Muscle of leg (tissue), 11 donors: ENCODE measurements around the gene ARFGEF2. TPM values are rescaled to one million over a fixed set of nuclear protein-coding genes. Genes with fewer than 3 reads are reported as not detected.
"Not testable (repeated sequence)": the region's sequence is repeated elsewhere in the genome, so short reads cannot be mapped to it uniquely, and the experiment has no call there.

Source experiments
- DNase-seq: peaks from one replicate; pipeline ENCODE4 v3.0.0; 2013
- H3K27ac ChIP-seq: one replicate; pipeline ENCODE4 v1.5.1; 2013; ENCODE audit warnings: mild to moderate bottlenecking, low read length, control low read depth
- H3K27me3 ChIP-seq: one replicate; pipeline ENCODE4 v1.6.1; 2013; ENCODE audit warnings: low read length; ENCODE audit not compliant: control insufficient read depth, insufficient read depth
- H3K36me3 ChIP-seq: one replicate; pipeline ENCODE4 v1.6.1; 2013; ENCODE audit warnings: low read length; ENCODE audit not compliant: control insufficient read depth, insufficient read depth
- H3K4me1 ChIP-seq: one replicate; pipeline ENCODE4 v1.6.1; 2013; ENCODE audit warnings: low read length; ENCODE audit not compliant: control insufficient read depth, insufficient read depth
- H3K4me3 ChIP-seq: one replicate; pipeline ENCODE4 v1.5.1; 2013; ENCODE audit warnings: low read length, control low read depth
- H3K9me3 ChIP-seq: replicated peaks from 2 replicates; pipeline ENCODE4 v1.6.1; 2013; ENCODE audit warnings: low read depth, low read length; ENCODE audit not compliant: control insufficient read depth
- WGBS: methylation state at CpG from one replicate; pipeline ENCODE4 v1.1.5; 2013; ENCODE audit warnings: missing lambda C conversion rate; ENCODE audit not compliant: insufficient coverage; 5-methylcytosine and 5-hydroxymethylcytosine counted together
- polyA plus RNA-seq, 8 donors: library from polyadenylated mRNA; unstranded; fragments of 120-200 nt; gene quantifications; one replicate each; pipeline versions ENCODE4 v1.2.1 to v1.2.3, GENCODE V29; 2013; ENCODE audit warnings: inconsistent platforms in 1 of 8, low replicate concordance in 1 of 8; ENCODE audit not compliant: insufficient read length in 8 of 8, insufficient read depth in 1 of 8
- total RNA-seq: library from RNA; stranded (reverse); fragments of 120-200 nt; gene quantifications from one replicate; pipeline ENCODE4 v1.2.4, GENCODE V29; 2013

Gene ARFGEF2
- total and polyA plus RNA-seq, 9 donors: 10.2 to 16.8 (median 12.8) TPM

- no peaks in the 10 kb centered on the region for H3K27me3 ChIP-seq
- no peak for DNase-seq
- no peak overlapping the region for H3K27ac ChIP-seq
- no peak overlapping the region for H3K4me3 ChIP-seq
- H3K36me3 ChIP-seq: peaks cover 17% of the 10 kb centered on the region
- 93% methylated on average over 1 of the region's 1 CpG for WGBS
- H3K9me3 ChIP-seq: no peaks in the 10 kb centered on the region
- peaks cover 8% of the 10 kb centered on the region for H3K4me1 ChIP-seq
These were observed 130.8 kb downstream of the ARFGEF2 start for GRCh38 chr20:49052334-49052733.

GRCh38 chr20:49054056-49054643 is 132.6 kb downstream of the ARFGEF2 start:
- Histone ChIP-seq H3K9me3 (no peaks in the 10 kb centered on the region), H3K27ac (no peak overlapping the region), H3K27me3 (no peaks in the 10 kb centered on the region), H3K36me3 (peaks cover 15% of the 10 kb centered on the region), H3K4me3 (no peak overlapping the region), H3K4me1 (no peaks in the 10 kb centered on the region)
- DNase-seq: no peak
- 100% methylated on average over 1 of the region's 4 CpGs for WGBS

- 83% methylated on average over 2 of the region's 3 CpGs for whole genome bisulfite sequencing
- H3K36me3 ChIP-seq: peaks cover 29% of the 10 kb centered on the region
- H3K4me1 ChIP-seq: no peaks in the 10 kb centered on the region
- H3K4me3 ChIP-seq: no peak overlapping the region
- no peak for DNase-seq
- no peaks in the 10 kb centered on the region for H3K27me3 ChIP-seq
- no peaks in the 10 kb centered on the region for H3K9me3 ChIP-seq
- no peak overlapping the region for H3K27ac ChIP-seq
These were observed 141.8 kb downstream of the ARFGEF2 start for GRCh38 chr20:49063279-49063678.

- no peak for DNase-seq
- no CpG with 5 or more reads among the region's 2 CpGs for WGBS
- H3K36me3 ChIP-seq: peaks cover 32% of the 10 kb centered on the region
These were observed 153.0 kb downstream of the ARFGEF2 start for GRCh38 chr20:49074521-49074920.

GRCh38 chr20:49078310-49078709 is 156.8 kb downstream of the ARFGEF2 start:
- H3K27me3 ChIP-seq: no peaks in the 10 kb centered on the region
- H3K9me3 ChIP-seq: no peaks in the 10 kb centered on the region
- DNase-seq: no peak
- WGBS: no CpG with 5 or more reads among the region's 3 CpGs
- no peak overlapping the region for H3K4me3 ChIP-seq
- H3K4me1 ChIP-seq: no peaks in the 10 kb centered on the region
- no peak overlapping the region for H3K27ac ChIP-seq
- H3K36me3 ChIP-seq: peaks cover 36% of the 10 kb centered on the region

More at GRCh38 chr20:49074521-49074920, 153.0 kb downstream of the ARFGEF2 start:
- no peaks in the 10 kb centered on the region for H3K27me3 ChIP-seq
- H3K4me1 ChIP-seq: no peaks in the 10 kb centered on the region
- no peak overlapping the region for H3K4me3 ChIP-seq
- no peak overlapping the region for H3K27ac ChIP-seq
- no peaks in the 10 kb centered on the region for H3K9me3 ChIP-seq

GRCh38 chr20:49082295-49082694 is 160.8 kb downstream of the ARFGEF2 start:
- H3K9me3 ChIP-seq, H3K4me3 ChIP-seq, DNase-seq, H3K27me3 ChIP-seq, H3K27ac ChIP-seq, H3K4me1 ChIP-seq: not testable (repeated sequence)
- H3K36me3 ChIP-seq: peaks cover 51% of the 10 kb centered on the region
- WGBS: 100% methylated on average over 4 of the region's 12 CpGs

Other genes with a start within 250 kb of the ARFGEF2 start
- 17.3 TPM for gene PREX1, start 93.7 kb upstream of the ARFGEF2 start, total RNA-seq
- gene PREX1, start 93.7 kb upstream of the ARFGEF2 start, polyA plus RNA-seq: 10 to 100 TPM; 16.7 to 32.5 (median 23.2) TPM
- gene CSE1L, start 124.6 kb downstream of the ARFGEF2 start, total RNA-seq: 53.4 TPM
- gene CSE1L, start 124.6 kb downstream of the ARFGEF2 start, polyA plus RNA-seq: 10 to 100 TPM; 52.7 to 70.6 (median 61.3) TPM